ENCODE results near the gene ASB4.
A peak's percentile ranks its signal among the peaks of the same experiment; 100 is the strongest.
"Not testable (repeated sequence)": the region's sequence is repeated elsewhere in the genome, so short reads cannot be mapped to it uniquely, and the experiment has no call there.

ASB4 gene, protein sequence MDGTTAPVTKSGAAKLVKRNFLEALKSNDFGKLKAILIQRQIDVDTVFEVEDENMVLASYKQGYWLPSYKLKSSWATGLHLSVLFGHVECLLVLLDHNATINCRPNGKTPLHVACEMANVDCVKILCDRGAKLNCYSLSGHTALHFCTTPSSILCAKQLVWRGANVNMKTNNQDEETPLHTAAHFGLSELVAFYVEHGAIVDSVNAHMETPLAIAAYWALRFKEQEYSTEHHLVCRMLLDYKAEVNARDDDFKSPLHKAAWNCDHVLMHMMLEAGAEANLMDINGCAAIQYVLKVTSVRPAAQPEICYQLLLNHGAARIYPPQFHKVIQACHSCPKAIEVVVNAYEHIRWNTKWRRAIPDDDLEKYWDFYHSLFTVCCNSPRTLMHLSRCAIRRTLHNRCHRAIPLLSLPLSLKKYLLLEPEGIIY

DNA sequence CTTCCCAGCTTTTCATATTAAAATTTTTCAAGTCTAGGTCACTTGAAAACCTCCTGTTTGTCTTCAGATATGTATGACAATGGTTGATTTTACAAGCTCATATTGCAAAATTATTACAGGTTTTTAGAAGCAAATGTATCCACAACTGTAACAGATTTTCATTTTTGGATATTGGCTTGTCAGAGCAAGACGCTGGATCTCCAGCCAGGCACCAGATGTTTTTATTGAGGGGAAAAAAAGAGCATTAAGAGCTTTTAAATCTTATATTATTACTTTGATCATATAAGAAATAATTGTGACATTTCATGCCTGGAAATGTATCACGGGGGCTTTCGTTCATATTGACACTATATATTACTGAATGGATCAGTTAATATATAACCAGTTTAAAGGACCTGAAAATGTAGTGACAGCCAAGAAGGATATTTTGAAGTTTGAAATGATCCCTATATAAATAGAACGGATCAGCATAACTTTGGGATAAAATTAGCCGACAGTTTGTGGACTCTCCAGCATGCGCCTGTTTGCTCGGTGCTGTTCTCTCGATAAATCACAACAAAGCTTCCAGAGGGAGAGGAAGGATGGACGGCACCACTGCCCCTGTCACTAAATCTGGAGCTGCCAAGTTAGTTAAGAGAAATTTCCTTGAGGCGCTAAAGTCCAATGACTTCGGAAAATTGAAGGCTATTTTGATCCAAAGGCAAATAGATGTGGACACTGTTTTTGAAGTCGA lies at the start of gene ASB4:
ASB4 (plus strand) TSS at position 553 of the 733 bp plus-strand sequence; CDS start at position 582, 29 bp downstream.
- no peak for DNase-seq

DNA sequence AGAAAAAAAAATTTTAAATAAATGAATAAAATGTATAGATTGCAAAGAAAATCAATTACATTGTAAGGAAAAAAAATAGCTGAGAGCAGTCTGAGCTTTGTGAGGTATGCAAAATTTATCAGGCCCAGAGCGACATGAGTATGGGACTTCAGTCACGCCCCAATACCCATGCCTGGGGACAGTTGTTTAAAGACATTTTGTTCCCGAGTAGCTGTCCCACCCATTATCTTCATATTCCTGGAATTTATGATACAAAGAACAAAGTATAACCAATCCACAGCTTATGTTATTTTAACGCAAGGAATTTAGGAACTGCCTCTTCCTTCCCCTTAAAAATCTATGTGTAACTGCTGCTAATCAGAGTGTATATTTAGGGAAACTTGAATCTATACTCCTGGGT lies 49.3 kb upstream of the ASB4 start:
- DNase-seq = no peak

DNA sequence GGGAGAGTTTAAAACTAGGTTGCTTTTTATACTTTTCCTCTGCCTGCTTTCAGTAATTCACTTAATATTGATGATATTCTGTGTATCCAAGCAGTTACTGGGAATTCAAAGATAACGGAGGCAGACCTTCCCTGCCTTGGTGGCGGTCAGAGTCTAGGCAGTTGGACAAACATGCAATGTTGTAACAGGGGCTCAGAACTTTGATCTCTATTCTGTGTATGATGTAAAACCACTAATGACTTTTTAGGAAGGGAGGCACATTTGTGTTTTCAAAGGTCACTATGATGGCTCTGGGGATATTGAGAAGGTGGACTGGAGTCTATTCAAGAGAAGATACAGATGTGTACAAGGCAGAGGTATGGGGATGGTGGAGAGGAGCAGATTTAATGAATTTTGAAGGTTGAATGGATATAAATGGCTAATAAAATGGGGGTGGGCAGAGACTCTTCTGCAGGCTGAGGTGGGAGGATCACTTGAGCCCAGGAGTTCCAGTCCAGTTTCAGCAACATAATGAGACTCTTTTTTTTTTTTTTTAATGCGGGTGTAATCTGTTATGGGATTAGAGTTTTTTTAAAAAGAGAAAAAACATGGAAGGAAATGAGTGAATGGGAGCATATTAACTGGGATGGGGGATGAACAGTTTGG lies 45.2 kb upstream of the ASB4 start:
- no peak for DNase-seq

DNA sequence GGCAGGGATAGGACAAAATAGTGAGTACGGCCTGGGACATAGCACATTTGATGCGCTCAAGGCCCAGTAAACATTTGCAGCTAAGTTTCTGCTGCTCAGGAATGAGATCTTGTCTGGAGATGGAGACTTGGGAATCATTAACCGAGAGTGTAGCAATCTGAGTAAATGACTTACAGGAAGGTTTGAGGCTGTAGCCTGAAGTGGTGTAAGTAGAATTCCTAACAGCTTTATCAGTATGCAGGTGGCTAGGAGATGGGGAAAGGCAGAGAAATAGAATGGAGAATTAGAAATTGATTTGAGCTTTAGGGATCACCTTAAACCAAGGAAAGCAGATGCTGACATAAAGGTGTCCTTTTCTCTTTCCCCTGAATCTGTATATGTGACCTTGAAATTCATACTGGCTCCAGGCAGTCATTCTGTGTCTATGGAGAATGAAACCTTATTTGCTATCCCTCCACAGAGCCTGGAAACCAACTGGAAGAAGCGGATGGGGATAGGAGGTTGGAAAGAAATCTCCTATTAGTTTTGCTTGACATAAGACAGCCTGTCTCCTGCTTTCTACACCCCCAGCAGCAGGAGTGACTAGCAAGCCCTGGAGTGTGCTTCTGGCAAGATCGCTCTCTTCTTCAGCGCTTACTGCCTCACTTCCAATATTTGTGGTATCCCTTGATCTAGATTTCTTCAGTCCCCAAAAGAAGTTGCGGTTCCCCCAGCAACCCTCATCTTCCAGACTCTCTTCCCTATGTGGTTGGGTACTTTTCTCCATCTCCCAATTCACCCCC lies 44.5 kb upstream of the ASB4 start:
- DNase-seq = no peak

DNA sequence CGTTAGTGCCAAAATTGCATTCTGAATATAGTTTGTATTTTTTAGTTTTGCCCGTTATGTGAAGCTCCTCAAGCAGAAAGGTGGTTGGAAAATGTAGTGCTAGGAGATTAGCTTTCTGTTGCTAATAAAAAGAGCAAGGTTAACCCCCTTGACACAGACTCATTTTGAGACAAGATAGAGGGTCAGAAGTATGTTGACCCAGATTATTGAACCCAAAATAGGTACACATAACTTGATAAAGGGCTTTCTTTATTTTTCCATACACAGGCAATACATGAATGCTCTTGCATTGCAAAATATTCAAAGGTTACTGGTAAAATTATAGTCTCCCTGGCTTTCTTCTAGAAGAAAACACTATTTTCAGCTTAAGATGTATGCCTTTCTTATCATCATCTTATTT lies 40.9 kb upstream of the ASB4 start:
- DNase-seq = no peak

DNA sequence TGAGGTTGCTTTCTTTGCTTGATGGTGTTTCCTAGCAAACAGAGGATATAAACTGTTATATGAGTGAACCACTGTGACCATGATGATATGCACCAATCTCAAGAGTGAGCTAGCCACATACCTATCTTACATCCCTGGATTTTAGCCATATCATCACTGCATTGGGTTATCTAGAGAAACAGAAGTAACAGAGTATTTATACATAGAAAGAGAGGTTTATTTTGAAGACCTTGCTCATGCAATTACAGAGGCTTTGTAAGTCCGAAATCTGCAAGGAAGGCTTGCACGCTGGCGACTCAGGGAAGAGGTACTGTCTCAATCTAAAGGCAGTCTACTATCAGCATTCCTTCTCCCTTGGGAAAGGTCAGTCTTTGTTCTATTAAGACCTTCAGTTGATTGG lies 39.1 kb upstream of the ASB4 start:
- no peak for DNase-seq

DNA sequence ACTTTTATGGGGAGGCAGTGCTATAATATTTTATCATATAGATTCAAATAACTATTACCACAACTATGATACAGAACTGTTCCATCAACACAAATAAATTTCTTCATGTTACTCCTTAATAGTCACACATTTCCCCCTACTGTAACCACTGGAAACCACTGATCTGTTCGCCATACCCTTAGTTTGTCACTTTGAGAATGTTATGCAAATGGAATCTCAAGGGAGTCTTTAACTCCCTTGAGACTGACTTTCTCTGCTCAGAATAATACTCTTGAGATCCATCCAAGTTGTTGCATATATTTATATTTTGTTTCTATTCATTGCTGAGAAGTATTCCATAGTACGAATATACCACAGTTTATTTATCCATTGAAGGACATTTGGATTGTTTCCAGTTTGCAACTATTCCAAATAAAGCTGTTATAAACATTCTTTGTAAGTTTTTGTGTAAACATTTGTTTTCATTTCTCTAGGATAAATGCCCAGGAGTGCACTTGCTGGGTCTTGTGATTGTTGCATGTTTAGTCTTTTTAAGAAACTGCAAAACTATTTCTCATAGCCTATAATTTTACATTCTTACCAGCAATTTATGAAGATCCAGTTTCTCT lies 31.2 kb upstream of the ASB4 start:
- no peak for DNase-seq

DNA sequence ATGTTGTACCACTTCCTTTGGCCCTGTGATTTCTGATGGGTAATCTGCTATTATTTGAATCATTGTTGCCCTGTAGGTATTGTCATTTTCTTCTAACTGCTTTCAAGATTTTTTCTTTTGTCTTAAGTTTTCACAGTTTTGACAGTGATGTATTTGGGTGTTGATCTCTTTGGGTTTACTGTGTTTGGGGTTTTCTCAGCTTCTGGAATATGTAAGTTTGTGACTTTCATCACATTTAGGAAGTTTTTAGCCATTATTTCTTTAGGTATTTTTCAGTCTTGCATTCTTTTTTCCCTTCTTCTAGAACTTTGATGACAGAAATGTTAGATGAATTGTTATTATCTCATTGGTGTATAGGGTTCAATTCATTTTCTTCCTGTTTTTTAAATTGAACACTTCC lies 27.8 kb upstream of the ASB4 start:
- no peak for DNase-seq

DNA sequence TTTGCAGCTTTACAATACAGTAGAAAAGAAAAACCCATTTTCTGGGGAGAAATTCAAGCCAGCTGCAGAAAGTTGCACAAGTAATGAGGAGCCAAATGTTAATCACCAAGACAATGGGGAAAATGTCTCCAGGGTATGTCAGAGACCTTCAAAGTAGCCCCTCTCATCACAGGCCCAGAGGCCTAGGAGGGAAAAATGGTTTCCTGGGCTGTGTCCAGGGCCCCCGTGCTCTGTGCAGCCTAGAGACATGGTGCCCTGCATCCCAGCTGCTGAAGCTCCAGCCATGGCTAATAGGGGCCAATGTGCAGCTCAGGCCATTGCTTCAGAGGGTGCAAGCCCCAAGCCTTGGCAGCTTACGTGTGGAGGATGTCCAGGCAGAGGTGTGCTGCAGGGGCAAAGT lies 25.1 kb upstream of the ASB4 start:
- DNase-seq = not testable (repeated sequence)

DNA sequence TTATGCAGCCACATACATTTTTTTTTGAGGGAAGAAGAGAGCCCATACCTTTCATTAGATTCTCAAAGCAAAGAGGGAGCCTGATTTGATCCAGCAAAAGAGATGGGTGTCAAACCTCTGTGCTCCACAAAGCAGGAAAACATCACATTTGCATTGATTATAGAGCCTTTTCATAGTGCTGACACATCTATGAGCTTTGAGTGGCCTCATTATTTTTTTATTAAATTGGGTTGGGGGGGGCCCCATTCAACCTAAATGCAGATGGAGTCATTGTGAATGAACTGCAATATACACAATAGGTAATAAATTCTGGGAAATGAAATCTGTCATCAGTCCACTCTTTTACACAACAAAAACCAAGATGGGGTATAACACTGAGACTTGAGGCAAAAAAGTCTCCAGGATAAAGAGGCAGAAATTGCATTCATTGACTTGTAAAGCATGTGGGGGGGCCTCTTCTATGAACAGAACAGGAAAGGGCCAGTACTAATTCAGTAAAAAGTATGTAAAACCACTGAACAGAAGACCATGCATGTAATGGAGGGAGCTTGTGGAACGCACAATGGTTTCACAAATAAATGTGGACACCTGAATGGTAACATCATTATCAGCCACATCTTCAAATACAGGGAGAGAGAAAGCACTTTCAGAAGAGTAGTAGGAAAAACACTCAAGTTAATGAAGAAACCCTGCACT lies 17.7 kb upstream of the ASB4 start:
- no peak for DNase-seq

DNA sequence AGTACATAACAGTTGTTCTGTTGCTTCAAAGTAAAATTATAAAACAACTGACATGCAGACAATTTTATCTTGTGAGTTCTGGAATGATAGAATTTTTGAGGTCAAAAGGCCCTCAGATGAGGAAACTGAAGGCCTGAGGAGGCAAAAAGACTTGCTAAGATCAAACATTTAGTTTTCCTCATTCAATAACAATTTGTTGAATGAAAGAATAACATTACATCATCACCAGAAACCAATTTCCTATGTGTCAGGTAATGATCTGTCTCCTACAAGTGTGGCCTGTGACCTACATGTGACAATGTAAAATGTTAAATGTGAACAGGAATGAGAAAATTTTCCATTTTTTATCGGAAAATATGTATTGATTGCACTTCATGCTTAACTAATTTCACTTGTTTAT lies 16.6 kb upstream of the ASB4 start:
- no peak for DNase-seq

DNA sequence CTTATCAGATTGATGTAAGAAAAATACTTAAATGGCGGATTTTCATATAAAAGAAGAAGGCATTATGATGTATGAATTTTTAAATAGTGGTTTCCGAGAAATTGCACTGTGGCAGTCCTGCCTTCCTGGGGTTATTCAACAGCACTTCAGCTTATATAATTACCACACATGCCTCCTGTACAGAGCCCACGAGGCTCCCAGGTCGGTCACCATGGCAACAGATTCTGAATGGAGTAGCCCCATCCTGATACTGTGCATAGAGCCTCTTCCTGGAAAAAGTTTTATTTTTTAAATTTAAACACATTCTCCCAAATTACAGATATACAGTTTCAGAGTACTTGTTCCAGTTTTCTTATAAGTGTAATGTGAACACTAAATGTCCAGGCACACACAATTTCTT lies 15.9 kb upstream of the ASB4 start:
- DNase-seq = no peak

DNA sequence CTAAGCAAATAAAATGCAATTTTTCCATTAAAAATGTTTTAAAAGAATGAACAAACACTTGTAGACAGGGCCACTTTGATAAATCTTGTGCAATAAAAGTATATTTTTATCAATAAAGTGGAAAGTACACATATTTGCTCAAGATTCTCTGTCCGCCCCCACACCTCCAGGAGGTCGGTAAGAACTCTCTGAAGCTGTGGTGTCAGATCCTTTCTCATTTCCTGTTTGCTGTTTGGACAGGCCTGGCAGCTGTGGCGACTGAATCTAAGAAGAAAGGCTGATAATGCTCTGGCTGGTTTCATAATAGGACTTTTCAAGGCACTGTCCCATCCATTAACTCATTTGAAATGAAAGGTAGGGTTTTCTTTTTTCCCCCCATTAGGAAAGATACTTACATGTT lies 15.3 kb upstream of the ASB4 start:
- DNase-seq = no peak

DNA sequence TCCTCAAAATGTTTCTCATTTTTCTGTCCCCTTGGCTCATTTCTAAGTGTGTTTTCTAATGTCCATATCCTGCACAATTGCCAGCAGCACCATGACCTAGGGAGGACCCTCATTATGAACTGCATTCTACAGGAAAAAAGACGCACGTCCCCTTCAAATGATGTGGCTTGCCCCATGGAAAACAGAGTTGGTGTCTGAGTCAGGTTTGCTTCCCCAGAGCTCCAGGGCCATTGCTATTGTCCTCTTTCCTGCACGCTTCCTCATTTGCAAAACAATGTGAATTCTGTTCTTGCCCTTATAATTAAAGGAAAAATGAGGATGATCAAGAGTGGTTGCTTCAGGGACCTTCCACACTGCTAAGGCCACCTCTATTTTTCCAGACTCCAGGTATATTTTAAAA lies 14.7 kb upstream of the ASB4 start:
- DNase-seq = no peak

DNA sequence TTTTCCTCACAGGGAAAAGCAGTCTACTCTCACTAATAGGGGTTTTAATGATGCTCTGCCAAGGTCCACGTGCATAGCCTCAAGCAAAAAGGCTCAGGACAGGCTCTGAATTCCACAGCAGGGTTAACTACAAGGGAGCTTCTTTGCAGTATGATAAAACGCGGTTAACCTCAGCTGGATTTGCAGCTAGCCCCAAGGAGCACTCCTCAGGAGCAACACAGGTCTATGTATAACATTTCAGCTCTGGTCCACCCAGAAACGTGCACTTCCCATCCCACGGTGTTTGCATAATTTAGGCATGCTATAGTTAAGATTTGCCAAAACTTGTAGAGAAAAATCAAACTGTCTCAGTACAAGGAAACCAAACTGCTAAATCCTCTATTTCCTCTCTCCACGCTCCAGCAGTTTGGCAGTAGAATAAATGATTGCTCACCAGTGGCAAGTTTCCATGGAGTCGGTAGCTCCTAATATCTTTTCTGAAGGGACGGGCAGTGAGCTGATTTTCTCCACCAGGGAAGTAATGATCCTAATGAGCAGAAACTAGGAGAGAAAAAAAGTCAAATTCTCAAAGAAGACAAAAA lies 13.1 kb upstream of the ASB4 start:
- DNase-seq = no peak

DNA sequence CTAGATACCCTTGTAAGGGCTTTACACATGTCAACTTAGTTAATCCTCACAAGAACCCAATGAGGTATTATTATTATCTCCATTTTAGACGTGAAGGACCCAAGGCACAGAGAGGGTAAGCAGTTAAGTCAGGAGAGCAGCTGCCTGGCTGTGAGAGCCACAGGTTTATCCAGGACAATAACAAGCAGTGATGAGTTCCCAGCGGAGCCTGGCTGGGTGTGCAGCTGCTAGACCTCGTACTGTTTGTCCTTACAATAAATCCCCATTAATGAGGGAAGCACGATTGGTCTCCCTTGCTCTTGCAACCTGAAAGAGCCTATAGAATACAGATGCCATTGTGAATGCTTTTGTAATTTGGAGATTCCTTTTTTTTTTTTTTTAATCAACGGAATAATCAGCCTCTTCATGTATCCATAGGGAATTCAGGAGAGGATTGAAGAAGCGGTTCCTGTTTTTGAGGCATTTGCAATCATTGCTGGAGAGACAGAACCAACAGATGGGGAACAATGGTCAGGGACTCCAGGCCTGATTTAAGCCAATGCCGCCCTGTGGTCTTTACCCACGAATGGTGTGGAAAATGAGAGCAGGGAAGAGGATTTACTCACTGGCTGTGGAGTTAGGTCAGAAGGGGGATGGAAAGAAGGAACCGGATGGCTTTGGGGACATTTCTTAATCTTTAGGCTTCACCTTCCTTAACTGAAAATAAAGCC lies 12.3 kb upstream of the ASB4 start:
- no peak for DNase-seq

DNA sequence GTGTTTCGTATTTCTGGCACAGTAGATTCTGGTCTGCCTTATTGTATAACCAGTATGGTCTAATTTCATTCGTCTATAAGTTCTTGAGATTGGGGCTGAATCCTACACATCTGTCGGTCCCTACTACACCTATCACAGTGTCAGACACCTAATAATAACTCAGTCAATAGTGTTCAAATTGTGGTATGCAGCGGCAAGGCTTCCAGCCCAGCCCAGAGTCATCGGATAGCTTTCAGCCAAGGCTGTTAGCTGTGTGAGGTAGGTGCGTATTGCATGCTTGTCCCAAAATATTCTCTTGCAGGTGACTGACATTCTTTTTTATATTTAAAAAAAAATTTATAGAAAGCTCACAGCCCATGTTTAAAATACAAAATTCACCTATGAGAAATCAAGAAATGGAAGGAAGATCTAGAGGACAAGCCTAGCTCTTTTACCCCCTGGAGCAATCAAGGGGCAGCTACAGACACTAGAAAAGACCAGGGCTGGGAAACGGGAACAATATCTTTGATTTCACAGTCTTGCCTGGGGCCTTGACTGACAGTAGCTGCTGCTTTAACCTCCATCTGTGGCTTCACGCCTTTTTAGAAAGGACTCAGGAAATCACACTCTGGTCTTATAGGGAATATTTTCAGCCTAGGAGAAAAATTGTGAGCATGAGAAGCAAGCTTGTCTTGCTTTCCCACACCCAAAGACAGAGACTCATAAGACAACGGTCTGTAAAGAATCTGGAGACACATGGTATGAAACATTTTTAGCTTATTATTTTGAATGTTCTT lies 9.5 kb upstream of the ASB4 start:
- DNase-seq = no peak

DNA sequence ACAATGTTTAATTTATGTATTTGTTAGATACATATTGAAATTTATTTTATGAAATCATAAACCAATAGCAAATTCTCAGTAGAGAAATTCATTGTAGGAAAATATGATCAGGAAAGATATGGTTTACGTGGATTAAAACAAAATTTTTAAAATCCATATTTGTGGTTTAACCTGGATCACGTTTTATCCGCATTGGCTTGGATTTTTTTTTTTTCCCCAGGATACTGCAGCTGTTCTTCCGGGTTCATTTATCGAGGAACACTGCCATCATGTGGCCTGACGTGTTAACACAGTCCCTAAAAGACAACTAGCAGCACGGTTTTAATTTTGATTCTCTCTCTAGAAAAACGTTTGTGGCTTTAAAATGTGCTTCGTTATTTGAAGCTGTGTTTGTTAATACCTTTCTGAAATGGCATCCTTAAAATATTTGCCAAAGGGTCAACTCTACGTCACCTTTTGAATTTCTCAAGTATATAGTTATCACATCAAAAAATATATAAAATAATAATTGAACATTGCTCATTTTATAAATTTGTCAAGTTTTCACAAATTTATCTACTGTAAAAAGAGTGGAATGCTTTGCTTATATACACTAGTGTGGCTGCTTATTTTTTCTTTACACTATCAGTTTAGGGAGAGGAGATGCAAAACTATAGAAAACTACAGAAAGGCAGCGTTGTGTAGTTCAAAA lies 8.7 kb upstream of the ASB4 start:
- peak; percentile 52 for DNase-seq

DNA sequence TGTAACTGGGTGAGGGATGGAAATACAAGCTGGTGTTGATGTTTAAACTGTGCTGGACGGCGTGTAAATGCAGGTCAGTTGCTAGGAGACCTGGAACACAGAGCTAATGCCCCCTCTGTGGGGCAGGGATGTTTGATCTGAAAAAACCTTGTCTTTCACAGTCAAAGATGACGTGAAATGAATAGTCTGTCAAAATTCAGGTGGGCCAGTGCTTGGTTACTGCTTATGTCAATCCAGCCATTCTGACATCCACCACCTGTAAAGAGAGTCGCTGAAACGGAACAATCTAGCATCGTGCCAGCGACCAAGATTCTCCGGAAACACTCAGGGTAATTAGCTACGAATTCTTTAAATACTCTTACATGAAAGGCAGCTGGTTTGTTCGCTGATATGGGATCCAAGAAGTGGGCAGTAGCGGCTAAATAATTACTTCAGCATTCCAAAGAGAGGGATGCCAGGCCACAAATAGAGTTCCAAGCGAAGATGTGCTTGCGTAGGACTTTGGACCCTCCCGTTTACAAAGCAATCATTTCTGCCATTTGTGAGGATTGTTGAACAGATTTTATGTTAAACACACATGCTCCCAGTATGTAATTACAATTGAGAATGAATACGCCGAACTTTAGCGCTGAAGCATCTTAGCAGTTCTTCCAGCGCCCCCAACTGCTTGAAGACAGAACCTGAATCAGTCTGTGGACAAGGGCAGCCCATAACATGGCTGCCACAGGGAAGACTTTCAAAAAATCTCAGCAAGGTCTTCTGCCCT lies 7.3 kb upstream of the ASB4 start:
- no peak for DNase-seq
